ENCODE data around the gene BTBD3.

BTBD3 gene

DNA sequence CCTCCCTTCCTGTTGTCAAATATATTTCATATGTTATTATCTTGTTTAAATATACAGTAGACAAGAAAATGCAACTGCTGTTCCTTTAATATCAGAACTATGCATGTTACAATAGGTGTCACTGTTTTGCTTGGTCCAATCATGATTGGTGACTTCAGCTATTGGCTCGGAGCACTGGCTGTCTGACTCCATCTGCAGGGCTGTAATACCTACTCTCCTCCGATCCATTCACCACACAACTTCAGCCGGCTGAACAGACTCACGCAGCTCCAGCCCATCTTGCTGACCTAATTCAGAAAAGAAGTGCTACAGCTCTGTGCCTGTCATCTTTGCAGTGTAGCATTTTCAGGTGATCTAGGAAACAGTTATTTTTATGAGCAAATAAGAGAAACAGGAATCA lies at the start of gene BTBD3:
Gene BTBD3 (plus strand): TSS at position 231 of the 400 bp plus-strand sequence. CDS start 383 bp downstream, outside the sequence.
- Histone ChIP-seq H3K27ac (peak within 1 kb of the TSS; percentile 28), H3K9me3 (ENCODE audit: severe bottlenecking) (no peaks in the 10 kb centered on the region), H3K4me3 (ENCODE audit: low read depth, low read length) (peak within 1 kb of the TSS; percentile 34), H3K36me3 (peaks cover 2% of the 10 kb centered on the region), H3K27me3 (ENCODE audit: insufficient read depth, low read depth, severe bottlenecking) (no peaks in the 10 kb centered on the region)
- TF ChIP-seq, protein P1, sequence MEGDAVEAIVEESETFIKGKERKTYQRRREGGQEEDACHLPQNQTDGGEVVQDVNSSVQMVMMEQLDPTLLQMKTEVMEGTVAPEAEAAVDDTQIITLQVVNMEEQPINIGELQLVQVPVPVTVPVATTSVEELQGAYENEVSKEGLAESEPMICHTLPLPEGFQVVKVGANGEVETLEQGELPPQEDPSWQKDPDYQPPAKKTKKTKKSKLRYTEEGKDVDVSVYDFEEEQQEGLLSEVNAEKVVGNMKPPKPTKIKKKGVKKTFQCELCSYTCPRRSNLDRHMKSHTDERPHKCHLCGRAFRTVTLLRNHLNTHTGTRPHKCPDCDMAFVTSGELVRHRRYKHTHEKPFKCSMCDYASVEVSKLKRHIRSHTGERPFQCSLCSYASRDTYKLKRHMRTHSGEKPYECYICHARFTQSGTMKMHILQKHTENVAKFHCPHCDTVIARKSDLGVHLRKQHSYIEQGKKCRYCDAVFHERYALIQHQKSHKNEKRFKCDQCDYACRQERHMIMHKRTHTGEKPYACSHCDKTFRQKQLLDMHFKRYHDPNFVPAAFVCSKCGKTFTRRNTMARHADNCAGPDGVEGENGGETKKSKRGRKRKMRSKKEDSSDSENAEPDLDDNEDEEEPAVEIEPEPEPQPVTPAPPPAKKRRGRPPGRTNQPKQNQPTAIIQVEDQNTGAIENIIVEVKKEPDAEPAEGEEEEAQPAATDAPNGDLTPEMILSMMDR (IDR thresholded peaks at IDR 0.05; ENCODE audit: low read depth, low read length), result no peak
- DNase-seq, result peak; percentile 62

DNA sequence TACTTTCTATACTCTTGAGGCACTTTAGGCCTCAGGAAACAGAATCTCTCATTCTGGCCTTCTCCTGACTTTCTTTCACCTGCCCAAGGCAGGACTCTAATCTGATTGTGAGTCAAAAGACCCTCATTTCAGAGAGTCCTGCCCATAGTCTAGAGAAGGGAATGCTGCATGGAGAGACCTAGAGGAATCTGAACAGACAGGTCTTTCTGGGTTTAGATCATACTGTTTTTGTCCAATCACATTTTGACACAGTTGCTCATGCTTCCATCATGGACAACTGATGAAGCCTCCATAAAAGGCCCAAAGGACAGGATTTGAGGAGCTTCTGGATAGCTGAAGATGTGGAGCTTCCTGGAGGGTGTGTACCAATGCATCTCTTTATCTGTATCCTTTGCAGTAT lies 48.1 kb upstream of the BTBD3 start:
- TF ChIP-seq, protein P1 (IDR thresholded peaks at IDR 0.05; ENCODE audit: low read depth, low read length), result no peak
- no peak overlapping the region for H3K27ac ChIP-seq

DNA sequence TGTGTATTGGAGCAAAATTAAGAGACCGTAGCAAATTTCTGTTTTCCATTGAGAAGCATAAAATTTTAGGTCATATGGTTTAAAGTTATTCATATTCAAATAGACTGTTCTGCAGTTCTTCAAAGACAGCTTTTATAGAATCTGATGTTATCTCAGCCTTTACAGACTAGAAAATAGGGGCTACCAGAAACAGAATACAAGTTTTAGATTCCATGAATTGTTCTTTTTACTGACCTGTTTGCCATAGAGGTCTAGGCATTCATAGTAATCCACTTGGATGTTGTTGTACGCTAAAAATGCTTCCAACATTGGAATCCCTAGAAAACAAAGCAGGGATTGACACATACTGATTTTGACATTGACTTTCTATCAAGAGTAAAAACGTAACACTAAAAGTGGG lies 47.3 kb upstream of the BTBD3 start:
- Histone ChIP-seq H3K4me3 (ENCODE audit: low read depth, low read length) (no peak overlapping the region), H3K27me3 (ENCODE audit: insufficient read depth, low read depth, severe bottlenecking) (no peaks in the 10 kb centered on the region), H3K9me3 (ENCODE audit: severe bottlenecking) (no peaks in the 10 kb centered on the region), H3K36me3 (no peaks in the 10 kb centered on the region), H3K27ac (no peak overlapping the region)
- TF ChIP-seq, protein P1 (IDR thresholded peaks at IDR 0.05; ENCODE audit: low read depth, low read length), result no peak
- no peak for DNase-seq

More for the DNA sequence above, 48.1 kb upstream of the BTBD3 start:
- Histone ChIP-seq H3K4me3 (ENCODE audit: low read depth, low read length) (no peak overlapping the region), H3K36me3 (no peaks in the 10 kb centered on the region), H3K9me3 (ENCODE audit: severe bottlenecking) (no peaks in the 10 kb centered on the region), H3K27me3 (ENCODE audit: insufficient read depth, low read depth, severe bottlenecking) (no peaks in the 10 kb centered on the region)
- DNase-seq, result no peak

DNA sequence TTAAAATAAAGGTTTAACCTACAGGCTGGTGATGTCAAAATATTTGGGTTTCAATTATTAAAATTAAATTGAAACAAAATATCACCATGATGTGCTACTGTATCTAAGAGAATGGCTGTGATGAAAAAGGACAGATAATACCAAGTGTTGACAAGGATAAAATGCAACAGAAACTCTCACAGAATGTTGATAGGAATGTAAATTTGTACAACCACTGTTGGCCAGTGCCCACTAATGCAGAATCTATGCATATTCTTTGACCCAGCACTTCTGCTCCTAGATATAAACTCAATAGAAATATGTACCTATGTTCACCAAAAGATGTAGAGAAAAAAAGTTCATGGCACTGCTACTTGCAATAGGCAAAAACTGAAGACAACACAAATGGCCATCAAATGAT lies 41.1 kb upstream of the BTBD3 start:
- no peaks in the 10 kb centered on the region for H3K27me3 ChIP-seq (ENCODE audit: insufficient read depth, low read depth, severe bottlenecking)
- no peak overlapping the region for H3K27ac ChIP-seq
- DNase-seq, result no peak
- TF ChIP-seq, protein P1 (IDR thresholded peaks at IDR 0.05; ENCODE audit: low read depth, low read length), result no peak
- H3K36me3 ChIP-seq, result no peaks in the 10 kb centered on the region
- no peak overlapping the region for H3K4me3 ChIP-seq (ENCODE audit: low read depth, low read length)
- no peaks in the 10 kb centered on the region for H3K9me3 ChIP-seq (ENCODE audit: severe bottlenecking)

DNA sequence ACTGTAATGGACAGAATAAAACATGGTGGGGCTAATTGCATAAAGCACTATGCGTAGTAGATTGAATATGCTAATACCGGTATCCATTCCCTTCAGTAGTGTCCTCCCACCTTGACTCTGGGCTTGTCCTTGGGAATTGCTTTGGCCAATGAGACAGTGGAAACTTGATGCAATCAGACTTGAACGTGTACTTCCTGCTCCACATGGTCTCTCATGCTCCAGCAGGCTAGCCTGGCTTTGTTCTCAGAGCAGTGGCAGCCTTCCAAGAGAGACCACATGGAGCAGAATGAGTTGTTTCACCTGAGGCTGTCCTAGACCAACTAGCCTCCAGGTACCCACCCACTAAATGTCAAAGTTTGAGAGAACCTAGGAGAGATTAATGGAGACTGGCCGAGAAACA lies 37.0 kb upstream of the BTBD3 start:
- Histone ChIP-seq H3K27ac (no peak overlapping the region), H3K27me3 (ENCODE audit: insufficient read depth, low read depth, severe bottlenecking) (no peaks in the 10 kb centered on the region), H3K4me3 (ENCODE audit: low read depth, low read length) (no peak overlapping the region), H3K9me3 (ENCODE audit: severe bottlenecking) (no peaks in the 10 kb centered on the region), H3K36me3 (no peaks in the 10 kb centered on the region)
- no peak for DNase-seq
- TF ChIP-seq, protein P1 (IDR thresholded peaks at IDR 0.05; ENCODE audit: low read depth, low read length), result no peak

DNA sequence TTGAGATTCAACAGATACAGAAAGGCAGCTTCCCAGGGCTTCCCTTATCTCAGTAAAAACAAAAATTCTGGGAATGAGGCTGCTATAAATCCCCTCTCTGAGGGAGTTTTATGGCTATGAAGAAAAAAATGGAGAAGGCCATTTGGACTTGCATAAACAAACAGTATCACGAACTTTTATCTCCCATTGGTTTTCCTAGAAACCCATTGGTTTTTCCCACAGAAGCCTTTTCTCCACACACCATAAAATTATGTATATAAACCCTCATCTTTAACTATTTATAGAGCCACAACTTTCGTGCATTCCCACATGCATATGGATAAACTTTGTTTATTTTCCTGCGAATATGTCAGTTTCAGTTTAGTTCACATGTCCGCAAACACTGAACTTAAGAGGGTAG lies 36.2 kb upstream of the BTBD3 start:
- TF ChIP-seq, protein P1 (IDR thresholded peaks at IDR 0.05; ENCODE audit: low read depth, low read length), result no peak
- H3K36me3 ChIP-seq, result no peaks in the 10 kb centered on the region
- no peak overlapping the region for H3K27ac ChIP-seq
- no peaks in the 10 kb centered on the region for H3K27me3 ChIP-seq (ENCODE audit: insufficient read depth, low read depth, severe bottlenecking)
- DNase-seq, result no peak
- no peak overlapping the region for H3K4me3 ChIP-seq (ENCODE audit: low read depth, low read length)
- no peaks in the 10 kb centered on the region for H3K9me3 ChIP-seq (ENCODE audit: severe bottlenecking)
